Measurements from ENCODE around the gene ZNF627.

DNA sequence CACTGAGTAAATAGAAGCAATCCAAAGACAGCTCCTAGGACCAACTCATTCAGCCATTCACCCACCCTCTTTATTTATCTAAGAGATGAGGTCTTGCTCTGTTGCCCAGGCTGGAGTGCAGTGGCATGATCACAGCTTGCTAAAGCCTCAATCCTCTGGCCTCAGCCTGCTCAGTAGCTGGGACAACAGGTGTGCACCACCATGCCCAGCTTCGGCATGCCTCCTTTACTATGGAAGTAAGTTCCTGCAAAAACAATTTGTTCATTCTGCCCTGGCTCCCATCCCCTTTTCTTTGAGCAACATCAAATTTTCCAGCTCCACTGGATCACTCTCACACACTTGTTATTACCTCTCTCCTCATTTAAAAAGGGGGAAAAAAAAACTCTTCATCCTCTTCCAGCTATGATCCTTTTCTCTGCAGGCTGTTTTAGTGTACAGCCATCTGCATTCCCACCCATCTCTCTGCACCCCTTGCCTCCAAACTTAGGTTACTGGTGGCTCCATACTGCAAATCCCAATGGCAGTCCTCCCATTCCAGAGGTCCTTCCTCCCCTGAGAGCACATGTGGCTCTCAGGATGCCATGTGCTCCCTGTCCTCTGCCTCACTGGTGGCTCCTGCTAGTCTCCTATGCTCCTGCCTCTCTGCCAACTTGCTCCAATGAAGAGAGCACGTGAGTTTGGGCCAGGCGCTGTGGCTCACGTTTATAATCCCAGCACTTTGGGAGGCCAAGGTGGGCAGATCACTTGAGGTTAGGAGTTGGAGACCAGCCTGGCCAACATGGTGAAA lies 40.5 kb upstream of the ZNF627 start:
- TF ChIP-seq, protein P1, sequence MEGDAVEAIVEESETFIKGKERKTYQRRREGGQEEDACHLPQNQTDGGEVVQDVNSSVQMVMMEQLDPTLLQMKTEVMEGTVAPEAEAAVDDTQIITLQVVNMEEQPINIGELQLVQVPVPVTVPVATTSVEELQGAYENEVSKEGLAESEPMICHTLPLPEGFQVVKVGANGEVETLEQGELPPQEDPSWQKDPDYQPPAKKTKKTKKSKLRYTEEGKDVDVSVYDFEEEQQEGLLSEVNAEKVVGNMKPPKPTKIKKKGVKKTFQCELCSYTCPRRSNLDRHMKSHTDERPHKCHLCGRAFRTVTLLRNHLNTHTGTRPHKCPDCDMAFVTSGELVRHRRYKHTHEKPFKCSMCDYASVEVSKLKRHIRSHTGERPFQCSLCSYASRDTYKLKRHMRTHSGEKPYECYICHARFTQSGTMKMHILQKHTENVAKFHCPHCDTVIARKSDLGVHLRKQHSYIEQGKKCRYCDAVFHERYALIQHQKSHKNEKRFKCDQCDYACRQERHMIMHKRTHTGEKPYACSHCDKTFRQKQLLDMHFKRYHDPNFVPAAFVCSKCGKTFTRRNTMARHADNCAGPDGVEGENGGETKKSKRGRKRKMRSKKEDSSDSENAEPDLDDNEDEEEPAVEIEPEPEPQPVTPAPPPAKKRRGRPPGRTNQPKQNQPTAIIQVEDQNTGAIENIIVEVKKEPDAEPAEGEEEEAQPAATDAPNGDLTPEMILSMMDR (conservative IDR thresholded peaks at IDR 0.05 in 1 of 2, IDR thresholded peaks at IDR 0.05 in 1 of 2; ENCODE audit: low read depth in 1 of 2, low read length in 2 of 2): no peak
- TF ChIP-seq EZH2 (IDR thresholded peaks at IDR 0.05; ENCODE audit: low read length, missing control alignments): no peak
